ENCODE measurements around the gene ZNF224. TPM values are rescaled to one million over a fixed set of nuclear protein-coding genes. Genes with fewer than 3 reads are reported as not detected.
A peak's percentile ranks its signal among the peaks of the same experiment; 100 is the strongest.

ZNF224 gene
- total and polyA plus RNA-seq, 2 of the 13 experiments (the other 11 are each of a cell fraction or from before 2014, with no cell fraction given) = 13.0 to 16.1 TPM

DNA sequence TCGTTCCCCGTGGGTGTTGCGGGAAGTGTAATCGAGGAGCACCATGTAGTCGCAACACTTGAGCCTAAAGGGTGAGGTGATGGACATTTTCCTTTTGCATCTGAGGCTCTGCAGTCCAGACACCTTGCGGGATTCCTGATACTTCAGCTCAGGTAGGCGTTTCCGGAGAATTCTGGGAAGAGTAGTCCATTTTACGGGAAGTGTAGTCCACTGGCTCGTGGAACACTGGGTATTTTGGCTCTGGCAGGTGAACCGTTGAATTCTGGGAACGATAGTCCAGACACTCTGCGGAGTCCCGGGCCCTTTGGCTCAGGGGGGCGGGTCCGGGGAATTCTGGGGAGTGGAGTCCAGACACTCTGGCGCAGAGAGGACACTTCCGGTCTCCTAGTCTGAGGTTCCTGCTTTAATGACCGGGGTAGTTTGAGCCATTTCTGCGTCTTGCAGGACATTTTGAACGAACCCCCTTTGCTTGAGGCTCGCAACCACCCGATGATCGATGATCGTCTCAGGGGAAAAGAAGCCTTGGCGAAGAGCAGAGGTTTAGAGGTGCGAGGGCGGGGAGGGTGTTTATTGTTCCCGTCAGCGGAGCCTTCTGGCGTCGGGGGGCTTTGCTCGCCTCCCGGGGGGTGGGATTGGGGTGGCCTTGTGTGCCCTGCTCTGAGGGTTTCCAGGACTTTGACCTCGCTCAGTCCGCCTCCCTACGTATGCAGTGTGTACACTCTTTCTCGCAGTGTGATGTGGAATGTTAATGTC lies 42.3 kb upstream of the ZNF224 start, which contains the start of gene ZNF223 (continued):
- TF ChIP-seq, protein P1, sequence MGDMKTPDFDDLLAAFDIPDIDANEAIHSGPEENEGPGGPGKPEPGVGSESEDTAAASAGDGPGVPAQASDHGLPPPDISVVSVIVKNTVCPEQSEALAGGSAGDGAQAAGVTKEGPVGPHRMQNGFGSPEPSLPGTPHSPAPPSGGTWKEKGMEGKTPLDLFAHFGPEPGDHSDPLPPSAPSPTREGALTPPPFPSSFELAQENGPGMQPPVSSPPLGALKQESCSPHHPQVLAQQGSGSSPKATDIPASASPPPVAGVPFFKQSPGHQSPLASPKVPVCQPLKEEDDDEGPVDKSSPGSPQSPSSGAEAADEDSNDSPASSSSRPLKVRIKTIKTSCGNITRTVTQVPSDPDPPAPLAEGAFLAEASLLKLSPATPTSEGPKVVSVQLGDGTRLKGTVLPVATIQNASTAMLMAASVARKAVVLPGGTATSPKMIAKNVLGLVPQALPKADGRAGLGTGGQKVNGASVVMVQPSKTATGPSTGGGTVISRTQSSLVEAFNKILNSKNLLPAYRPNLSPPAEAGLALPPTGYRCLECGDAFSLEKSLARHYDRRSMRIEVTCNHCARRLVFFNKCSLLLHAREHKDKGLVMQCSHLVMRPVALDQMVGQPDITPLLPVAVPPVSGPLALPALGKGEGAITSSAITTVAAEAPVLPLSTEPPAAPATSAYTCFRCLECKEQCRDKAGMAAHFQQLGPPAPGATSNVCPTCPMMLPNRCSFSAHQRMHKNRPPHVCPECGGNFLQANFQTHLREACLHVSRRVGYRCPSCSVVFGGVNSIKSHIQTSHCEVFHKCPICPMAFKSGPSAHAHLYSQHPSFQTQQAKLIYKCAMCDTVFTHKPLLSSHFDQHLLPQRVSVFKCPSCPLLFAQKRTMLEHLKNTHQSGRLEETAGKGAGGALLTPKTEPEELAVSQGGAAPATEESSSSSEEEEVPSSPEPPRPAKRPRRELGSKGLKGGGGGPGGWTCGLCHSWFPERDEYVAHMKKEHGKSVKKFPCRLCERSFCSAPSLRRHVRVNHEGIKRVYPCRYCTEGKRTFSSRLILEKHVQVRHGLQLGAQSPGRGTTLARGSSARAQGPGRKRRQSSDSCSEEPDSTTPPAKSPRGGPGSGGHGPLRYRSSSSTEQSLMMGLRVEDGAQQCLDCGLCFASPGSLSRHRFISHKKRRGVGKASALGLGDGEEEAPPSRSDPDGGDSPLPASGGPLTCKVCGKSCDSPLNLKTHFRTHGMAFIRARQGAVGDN (CRISPR knock-in tag; IDR thresholded peaks at IDR 0.05) = peak; percentile 48
- TF ChIP-seq ZNF143 (CRISPR knock-in tag; IDR thresholded peaks at IDR 0.05) = peak; percentile 97
- TF ChIP-seq, protein P2, sequence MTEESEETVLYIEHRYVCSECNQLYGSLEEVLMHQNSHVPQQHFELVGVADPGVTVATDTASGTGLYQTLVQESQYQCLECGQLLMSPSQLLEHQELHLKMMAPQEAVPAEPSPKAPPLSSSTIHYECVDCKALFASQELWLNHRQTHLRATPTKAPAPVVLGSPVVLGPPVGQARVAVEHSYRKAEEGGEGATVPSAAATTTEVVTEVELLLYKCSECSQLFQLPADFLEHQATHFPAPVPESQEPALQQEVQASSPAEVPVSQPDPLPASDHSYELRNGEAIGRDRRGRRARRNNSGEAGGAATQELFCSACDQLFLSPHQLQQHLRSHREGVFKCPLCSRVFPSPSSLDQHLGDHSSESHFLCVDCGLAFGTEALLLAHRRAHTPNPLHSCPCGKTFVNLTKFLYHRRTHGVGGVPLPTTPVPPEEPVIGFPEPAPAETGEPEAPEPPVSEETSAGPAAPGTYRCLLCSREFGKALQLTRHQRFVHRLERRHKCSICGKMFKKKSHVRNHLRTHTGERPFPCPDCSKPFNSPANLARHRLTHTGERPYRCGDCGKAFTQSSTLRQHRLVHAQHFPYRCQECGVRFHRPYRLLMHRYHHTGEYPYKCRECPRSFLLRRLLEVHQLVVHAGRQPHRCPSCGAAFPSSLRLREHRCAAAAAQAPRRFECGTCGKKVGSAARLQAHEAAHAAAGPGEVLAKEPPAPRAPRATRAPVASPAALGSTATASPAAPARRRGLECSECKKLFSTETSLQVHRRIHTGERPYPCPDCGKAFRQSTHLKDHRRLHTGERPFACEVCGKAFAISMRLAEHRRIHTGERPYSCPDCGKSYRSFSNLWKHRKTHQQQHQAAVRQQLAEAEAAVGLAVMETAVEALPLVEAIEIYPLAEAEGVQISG (CRISPR knock-in tag; IDR thresholded peaks at IDR 0.05) = peak; percentile 95
- no peak for TF ChIP-seq SMAD9 (CRISPR knock-in tag; IDR thresholded peaks at IDR 0.05)
- 0 out of 2 replicates have a peak, but pooled peaks have one; percentile 14 for TF ChIP-seq ZNF121 (CRISPR knock-in tag; IDR thresholded peaks at IDR 0.05)
- TF ChIP-seq SOX5 (CRISPR knock-in tag; IDR thresholded peaks at IDR 0.05; ENCODE audit: borderline replicate concordance) = peak; percentile 5; the same call in 1 of the 2 replicates
- TF ChIP-seq SKI (IDR thresholded peaks at IDR 0.05; ENCODE audit: partially characterized antibody) = peak; percentile 62
- TF ChIP-seq ZFX (CRISPR knock-in tag; IDR thresholded peaks at IDR 0.05; ENCODE audit: low read depth) = peak; percentile 50; the same call in 1 of the 2 replicates
- TF ChIP-seq, protein P3, sequence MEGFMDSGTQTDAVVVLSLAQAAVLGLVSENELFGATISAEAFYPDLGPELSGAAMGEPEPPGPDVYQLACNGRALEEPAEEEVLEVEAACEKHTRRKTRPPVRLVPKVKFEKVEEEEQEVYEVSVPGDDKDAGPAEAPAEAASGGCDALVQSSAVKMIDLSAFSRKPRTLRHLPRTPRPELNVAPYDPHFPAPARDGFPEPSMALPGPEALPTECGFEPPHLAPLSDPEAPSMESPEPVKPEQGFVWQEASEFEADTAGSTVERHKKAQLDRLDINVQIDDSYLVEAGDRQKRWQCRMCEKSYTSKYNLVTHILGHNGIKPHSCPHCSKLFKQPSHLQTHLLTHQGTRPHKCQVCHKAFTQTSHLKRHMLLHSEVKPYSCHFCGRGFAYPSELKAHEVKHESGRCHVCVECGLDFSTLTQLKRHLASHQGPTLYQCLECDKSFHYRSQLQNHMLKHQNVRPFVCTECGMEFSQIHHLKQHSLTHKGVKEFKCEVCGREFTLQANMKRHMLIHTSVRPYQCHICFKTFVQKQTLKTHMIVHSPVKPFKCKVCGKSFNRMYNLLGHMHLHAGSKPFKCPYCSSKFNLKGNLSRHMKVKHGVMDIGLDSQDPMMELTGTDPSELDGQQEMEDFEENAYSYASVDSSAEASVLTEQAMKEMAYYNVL (CRISPR knock-in tag; IDR thresholded peaks at IDR 0.05; ENCODE audit: borderline replicate concordance) = no peak
- peak; percentile 40; the same call in 1 of the 2 replicates for TF ChIP-seq KDM2A (CRISPR knock-in tag; IDR thresholded peaks at IDR 0.05; ENCODE audit: borderline replicate concordance, low read depth)
- TF ChIP-seq ZNF605 (CRISPR knock-in tag; IDR thresholded peaks at IDR 0.05) = peak; percentile 60; the same call in 1 of the 2 replicates
- peak; percentile 87; the same call in 1 of the 2 replicates for TF ChIP-seq ARID4A (CRISPR knock-in tag; IDR thresholded peaks at IDR 0.05; ENCODE audit: borderline replicate concordance)

Measured in HepG2 (cell line).